GM12801 (cell line): ENCODE measurements around the gene NDUFS8.

Source experiments
- TF ChIP-seq, protein P1 (sequence below): IDR thresholded peaks from one replicate; pipeline ENCODE4 v1.5.1; 2011; ENCODE audit warnings: control low read depth; ENCODE audit not compliant: insufficient read length; ENCODE audit errors: extremely low read depth

NDUFS8 gene

DNA sequence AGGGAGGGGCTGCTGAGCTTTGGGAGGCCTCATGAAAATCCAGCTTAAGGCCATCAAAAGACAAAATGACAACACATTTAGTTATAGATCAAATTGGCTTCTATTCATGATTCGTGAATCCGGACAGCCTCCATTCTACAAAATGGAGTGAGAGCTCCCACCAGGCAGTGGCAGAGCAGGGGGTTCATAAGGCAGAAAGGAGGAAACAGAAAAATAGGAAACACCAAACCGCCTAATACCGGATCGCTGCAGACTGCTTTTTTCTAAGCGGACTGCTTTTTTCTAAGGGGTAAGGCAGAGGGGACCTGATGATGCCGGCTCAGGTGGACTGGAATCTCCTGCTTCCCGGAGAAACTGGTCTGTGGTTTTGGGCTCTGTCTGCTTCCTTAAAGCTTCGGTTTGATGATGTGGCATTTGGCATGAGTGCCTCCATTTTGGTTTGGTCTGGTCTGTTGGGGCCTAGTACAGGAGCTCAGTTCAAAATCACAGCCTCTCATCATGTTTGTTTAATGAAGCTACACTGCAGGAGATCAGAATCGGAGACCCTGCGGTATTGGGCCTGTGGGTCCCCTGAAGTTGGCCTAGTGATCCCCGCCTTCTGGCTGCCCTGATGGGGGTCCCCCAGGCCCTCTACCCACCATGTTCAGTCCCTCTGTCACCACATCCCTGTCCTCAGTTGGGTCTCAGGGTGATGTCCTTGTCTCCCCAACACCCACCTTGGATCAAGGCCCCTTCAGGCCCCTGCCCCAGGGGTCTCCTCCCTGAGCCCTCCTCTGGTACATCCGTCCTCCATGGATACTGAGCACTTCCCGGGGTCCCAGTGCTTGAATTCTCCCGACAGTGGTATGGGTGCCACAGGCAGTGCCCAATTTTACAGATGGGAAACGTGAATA lies 19.2 kb upstream of the NDUFS8 start:
- TF ChIP-seq, protein P1, sequence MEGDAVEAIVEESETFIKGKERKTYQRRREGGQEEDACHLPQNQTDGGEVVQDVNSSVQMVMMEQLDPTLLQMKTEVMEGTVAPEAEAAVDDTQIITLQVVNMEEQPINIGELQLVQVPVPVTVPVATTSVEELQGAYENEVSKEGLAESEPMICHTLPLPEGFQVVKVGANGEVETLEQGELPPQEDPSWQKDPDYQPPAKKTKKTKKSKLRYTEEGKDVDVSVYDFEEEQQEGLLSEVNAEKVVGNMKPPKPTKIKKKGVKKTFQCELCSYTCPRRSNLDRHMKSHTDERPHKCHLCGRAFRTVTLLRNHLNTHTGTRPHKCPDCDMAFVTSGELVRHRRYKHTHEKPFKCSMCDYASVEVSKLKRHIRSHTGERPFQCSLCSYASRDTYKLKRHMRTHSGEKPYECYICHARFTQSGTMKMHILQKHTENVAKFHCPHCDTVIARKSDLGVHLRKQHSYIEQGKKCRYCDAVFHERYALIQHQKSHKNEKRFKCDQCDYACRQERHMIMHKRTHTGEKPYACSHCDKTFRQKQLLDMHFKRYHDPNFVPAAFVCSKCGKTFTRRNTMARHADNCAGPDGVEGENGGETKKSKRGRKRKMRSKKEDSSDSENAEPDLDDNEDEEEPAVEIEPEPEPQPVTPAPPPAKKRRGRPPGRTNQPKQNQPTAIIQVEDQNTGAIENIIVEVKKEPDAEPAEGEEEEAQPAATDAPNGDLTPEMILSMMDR: no peak

DNA sequence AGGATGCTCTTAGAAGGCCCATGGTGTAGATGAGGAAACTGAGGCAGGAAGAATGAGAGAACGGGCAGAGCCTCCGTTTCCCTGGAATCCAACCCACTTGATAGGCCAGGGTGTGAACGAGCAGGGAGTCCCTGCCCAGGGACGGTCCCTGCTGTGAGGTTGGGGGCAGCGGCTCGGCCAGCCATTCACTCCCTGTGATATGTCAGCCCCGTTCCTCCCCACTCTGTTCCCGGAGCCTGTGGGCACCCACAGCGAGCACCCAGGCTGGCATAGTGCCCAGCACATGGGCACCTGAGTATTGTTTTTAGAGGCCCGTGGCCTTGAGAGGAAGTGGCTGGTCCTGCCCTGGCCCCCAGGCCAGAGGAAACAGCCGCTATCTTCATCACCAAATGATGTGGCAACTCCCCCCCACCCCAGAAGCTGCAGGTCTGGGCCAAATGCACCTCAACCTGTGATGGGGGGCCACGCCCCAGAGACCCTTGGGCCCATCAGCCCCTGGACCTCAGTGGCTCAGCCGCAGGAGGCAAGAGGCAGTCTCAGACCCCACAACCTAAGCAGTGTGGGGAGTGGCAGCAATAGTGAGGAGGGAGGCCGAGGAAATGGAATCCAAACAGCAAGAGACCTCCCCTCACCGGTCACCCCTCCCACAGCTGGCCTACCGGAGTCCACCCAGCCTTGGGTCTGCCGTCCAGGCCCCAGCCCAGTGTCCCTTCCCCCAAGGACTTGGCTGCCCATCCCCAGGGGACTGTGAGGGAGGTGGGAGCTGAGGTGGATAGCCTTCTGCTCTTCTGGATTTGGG lies 18.2 kb upstream of the NDUFS8 start:
- TF ChIP-seq, protein P1: no peak

DNA sequence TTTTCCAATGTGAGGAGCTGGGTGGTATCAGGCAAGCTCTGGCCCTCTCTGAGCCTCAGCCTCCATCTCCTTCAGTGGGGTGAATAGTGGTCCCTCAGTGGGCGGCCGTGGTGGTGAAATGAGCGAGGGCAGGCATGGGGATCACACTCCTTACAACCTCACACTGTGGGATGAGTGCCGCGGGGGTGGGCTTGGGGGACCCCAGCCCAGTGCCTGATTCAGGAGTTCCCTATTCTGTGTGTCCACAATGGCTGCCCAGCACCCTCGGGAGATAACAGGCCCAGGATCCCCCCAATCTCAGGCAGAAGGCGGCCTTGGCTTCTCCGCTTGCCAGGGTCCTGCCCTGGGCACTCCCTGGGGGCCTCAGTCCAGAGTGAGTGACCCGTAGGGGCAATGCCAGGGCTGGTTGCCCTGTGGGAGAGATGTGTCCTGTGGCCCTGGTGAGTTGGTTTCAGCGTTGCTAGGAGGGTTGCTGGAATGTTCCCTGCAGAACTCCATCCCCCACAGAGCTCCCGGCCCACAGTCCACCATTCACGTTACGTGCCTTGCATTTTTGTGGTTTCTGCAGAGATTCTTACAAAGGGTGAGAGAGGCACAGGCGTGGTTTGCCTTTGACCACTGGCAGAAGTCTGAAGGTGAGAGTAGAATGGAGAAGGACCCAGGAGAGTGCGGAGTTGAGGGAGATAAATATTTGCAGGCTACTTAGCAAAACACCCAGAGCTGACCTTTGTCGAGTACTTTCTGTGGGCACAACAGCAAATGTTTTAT lies 17.5 kb upstream of the NDUFS8 start:
- TF ChIP-seq, protein P1: no peak

DNA sequence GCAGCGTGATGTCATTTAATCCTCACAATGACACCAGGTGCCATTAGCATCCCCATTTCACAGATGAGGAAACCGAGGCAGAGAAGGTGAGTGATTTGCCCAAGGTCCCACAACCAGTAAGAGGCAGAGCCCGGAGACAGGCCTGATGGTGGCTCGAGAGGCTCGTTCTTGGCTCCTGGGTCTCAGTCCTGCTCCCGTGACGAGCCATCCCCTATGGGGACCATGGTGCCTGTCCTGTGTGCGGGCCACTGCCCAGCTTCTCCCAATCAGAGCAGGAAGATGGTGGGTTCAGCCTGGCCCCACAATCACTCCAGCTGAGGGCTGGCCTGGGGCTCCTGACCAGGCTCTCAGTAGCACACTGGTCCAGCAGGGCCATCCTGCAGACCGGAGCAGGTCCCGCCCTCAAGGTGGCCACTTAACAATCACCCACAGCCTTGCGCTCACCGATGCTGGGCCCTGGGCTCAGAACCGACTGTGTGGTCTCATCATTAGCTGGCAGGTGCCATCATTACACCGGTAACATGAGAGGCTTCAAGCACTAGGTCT lies 16.8 kb upstream of the NDUFS8 start:
- TF ChIP-seq, protein P1: no peak

DNA sequence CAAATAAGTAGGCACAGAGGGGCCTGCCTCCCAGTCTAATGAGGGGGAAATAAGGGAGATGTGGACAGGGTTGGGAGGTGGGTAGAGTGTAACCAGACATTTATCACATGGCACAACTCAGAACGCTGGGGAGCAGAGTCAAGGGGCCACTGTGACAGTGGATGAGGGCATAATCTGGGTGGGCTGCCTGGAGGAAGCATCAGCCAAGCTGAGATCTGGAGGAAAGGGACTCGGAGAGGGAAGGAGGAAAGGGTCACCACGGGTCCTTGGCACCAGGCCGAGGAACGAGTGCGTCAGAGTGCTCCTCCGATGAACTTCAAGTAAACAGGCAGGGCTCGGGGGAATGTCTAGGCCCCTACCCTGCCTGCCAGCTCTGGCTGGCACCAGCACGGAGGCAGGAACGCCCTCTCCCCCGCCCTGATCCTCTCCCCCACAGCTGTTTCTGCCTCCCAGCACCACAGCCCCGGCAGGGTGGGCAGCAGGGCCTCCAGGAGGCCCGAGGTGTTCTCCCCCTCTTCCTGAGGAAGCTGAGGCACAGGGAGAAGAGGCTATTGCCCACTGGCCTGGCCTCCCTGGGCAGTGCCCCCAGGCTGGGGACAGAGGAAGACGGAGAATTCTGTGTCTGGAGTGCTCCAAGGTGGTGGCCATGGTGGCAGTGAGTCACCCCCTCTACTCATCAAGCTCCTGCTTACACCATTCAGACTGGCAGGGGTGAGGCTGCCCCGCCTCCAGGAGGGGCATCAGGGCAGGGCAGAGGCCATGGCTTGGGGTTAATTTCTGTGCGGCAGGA lies 16.1 kb upstream of the NDUFS8 start:
- TF ChIP-seq, protein P1: no peak

DNA sequence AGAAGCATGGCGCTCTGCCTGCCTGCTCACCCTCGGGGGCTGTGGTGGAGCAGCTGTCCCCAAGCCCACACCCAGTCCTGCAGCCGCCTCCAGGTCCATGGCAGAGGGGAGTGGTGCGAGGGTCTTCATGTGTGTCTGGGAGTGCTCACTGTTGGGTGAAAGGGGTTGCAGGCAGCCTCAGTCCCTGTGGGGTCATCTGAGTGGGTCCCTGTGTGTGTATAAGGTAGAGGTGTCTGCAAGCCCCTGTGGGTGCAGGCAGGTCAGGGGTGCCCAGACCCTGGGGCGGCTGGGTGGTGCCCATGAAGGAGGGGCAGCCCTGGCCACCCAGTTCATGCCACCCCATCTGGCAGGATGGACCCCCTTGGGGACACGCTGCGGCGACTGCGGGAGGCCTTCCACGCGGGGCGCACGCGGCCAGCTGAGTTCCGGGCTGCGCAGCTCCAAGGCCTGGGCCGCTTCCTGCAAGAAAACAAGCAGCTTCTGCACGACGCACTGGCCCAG lies 15.5 kb upstream of the NDUFS8 start:
- TF ChIP-seq, protein P1: no peak
